K562 (cell line): ENCODE data around the gene NDUFS8. TPM values are rescaled to one million over a fixed set of nuclear protein-coding genes. Genes with fewer than 3 reads are reported as not detected.
A peak's percentile ranks its signal among the peaks of the same experiment; 100 is the strongest.

ENCODE experiments used
- ATAC-seq: fragments of 200-7000 bp; cut with Tn5 transposase; 3 replicates; pipeline ENCODE4 v1.9.1; 2020; ENCODE audit warnings: moderate library complexity
- BruUV-seq: library from RNA; stranded (reverse); fragments of 400-500 nt; replicated peaks from 2 replicates; lab custom pipeline; 2021; lab: Mats Ljungman, UMichigan
- CTCF ChIA-PET: fragments of 300-600 bp; formaldehyde crosslinking; extraction: SDS; loops from one replicate; lab custom pipeline; 2021; ENCODE audit warnings: low intra/inter-chr PET ratio; lab: Yijun Ruan, JAX
- POLR2A ChIA-PET: fragments of 300-600, 350-650 bp; sonication (Branson Sonifier 250); formaldehyde crosslinking; extraction: SDS; loops from one replicate; lab custom pipeline; 2021; ENCODE audit warnings: antibody characterized with exemption, inconsistent platforms; lab: Yijun Ruan, JAX
- DNase-seq, 4 experiments: peaks; one replicate each; pipeline versions ENCODE4 v3.0.0 to v3.0.0-alpha.2; 2011 to 2018; ENCODE audit warnings: low spot score in 3 of 4, mixed read lengths in 3 of 4; ENCODE audit errors: extremely low read depth in 1 of 4
- FAIRE-seq: peaks from 2 replicates; lab custom pipeline; 2011; peaks lifted over from hg19 to GRCh38; lab: Jason Lieb, UNC
- H2AFZ ChIP-seq: 2 replicates; pipeline ENCODE4 v1.6.0; 2011; ENCODE audit warnings: low read depth, low read length, control low read depth, inconsistent platforms
- H3K27ac ChIP-seq: fragments of 200-600 bp; 3 replicates; pipeline ENCODE4 v1.8.0; 2011; ENCODE audit warnings: low read depth, mild to moderate bottlenecking, control low read depth, inconsistent platforms, low read length, moderate library complexity, mixed read lengths; ENCODE audit errors: extremely low read depth
- H3K27me3 ChIP-seq, 2 experiments: fragments of 300-600 bp in 1 of 2; 2 replicates in 1 of 2; 3 replicates in 1 of 2; pipeline versions ENCODE4 v1.6.0 to v1.8.0; 2011; ENCODE audit warnings: inconsistent platforms in 2 of 2, low read length in 2 of 2, mild to moderate bottlenecking in 1 of 2, mixed read lengths in 1 of 2, moderate library complexity in 1 of 2; ENCODE audit not compliant: control insufficient read depth in 2 of 2, insufficient read depth in 2 of 2
- H3K36me3 ChIP-seq: fragments of 300-600 bp; 3 replicates; pipeline ENCODE4 v1.8.0; 2011; ENCODE audit warnings: mild to moderate bottlenecking, low read length, inconsistent platforms; ENCODE audit not compliant: control insufficient read depth, insufficient read depth
- H3K4me1 ChIP-seq, 2 experiments: fragments of 200-600 bp in 1 of 2; replicated peaks in 1 of 2; 2 replicates in 1 of 2; 3 replicates in 1 of 2; pipeline versions ENCODE4 v1.5.1 to v1.8.0; 2011; ENCODE audit warnings: inconsistent platforms in 2 of 2, low read length in 2 of 2, mild to moderate bottlenecking in 1 of 2, mixed read lengths in 1 of 2, moderate library complexity in 1 of 2; ENCODE audit not compliant: control insufficient read depth in 2 of 2, insufficient read depth in 2 of 2
- H3K4me2 ChIP-seq: 2 replicates; pipeline ENCODE4 v1.6.1; 2011; ENCODE audit warnings: low read length, control low read depth, inconsistent platforms, mixed read lengths; ENCODE audit not compliant: insufficient read depth
- H3K4me3 ChIP-seq: fragments of 200-600 bp; sonication (generic), shearing (Covaris generic); 2 replicates; pipeline ENCODE4 v1.5.1; 2016; ENCODE audit warnings: control low read depth, inconsistent platforms
- H3K79me2 ChIP-seq: fragments of 200-600 bp; 3 replicates; pipeline ENCODE4 v1.8.0; 2011; ENCODE audit warnings: low read length, inconsistent platforms; ENCODE audit not compliant: control insufficient read depth, insufficient read depth
- H3K9ac ChIP-seq, 2 experiments: 2 replicates each; pipeline versions ENCODE4 v1.6.0 to v1.6.1; 2011; ENCODE audit warnings: low read depth in 2 of 2, low read length in 2 of 2, control low read depth in 1 of 2, inconsistent platforms in 1 of 2, mild to moderate bottlenecking in 1 of 2, mixed read lengths in 1 of 2; ENCODE audit not compliant: insufficient read depth in 1 of 2
- H3K9me1 ChIP-seq: one replicate; pipeline ENCODE4 v1.6.0; 2011; ENCODE audit warnings: inconsistent platforms, mild to moderate bottlenecking, low read length, moderate library complexity; ENCODE audit not compliant: control insufficient read depth, insufficient read depth
- H3K9me3 ChIP-seq: replicated peaks from 2 replicates; pipeline ENCODE4 v1.5.1; 2011; ENCODE audit warnings: low read depth, low read length, inconsistent platforms; ENCODE audit not compliant: control insufficient read depth, insufficient read depth
- H4K20me1 ChIP-seq: replicated peaks from 2 replicates; pipeline ENCODE4 v1.6.1; 2011; ENCODE audit warnings: low read length, inconsistent platforms, mixed read lengths; ENCODE audit not compliant: control insufficient read depth, insufficient read depth
- FOXK1 ChIP-seq: sonication (generic); formaldehyde crosslinking; IDR thresholded peaks from 2 replicates; pipeline ENCODE4 v1.8.0; 2022; ENCODE audit warnings: missing genetic modification reagents, mild to moderate bottlenecking, borderline replicate concordance
- POLR2A ChIP-seq: fragments of 450-650 bp; conservative IDR thresholded peaks from 2 replicates; pipeline ENCODE4 v1.6.1; 2016
- POLR2G ChIP-seq: fragments of 200-400 bp; formaldehyde crosslinking; IDR thresholded peaks from 2 replicates; pipeline ENCODE4 v1.6.1; 2017; ENCODE audit warnings: low read depth, mild to moderate bottlenecking, antibody characterized with exemption, low read length, moderate library complexity
- SUPT5H ChIP-seq: fragments of 450-650 bp; IDR thresholded peaks from 2 replicates; pipeline ENCODE4 v1.6.1; 2016
- ZFP30 ChIP-seq: fragments of 250-450 bp; sonication (Bioruptor Pico); IDR thresholded peaks from 2 replicates; pipeline ENCODE4 v1.8.0; 2022; ENCODE audit warnings: moderate library complexity, mild to moderate bottlenecking, inconsistent platforms, borderline replicate concordance
- WGBS: fragments of 100-300 bp; shearing (Covaris generic); methylation state at CpG from one replicate; pipeline ENCODE4 v1.1.6; 2016; ENCODE audit warnings: low coverage, mixed read lengths; ENCODE audit not compliant: insufficient coverage; ENCODE audit errors: missing lambda C conversion rate; 5-methylcytosine and 5-hydroxymethylcytosine counted together
- in situ Hi-C: fragments of 300-500 bp; cut with MboI; formaldehyde crosslinking; loops from 4 replicates; pipeline ENCODE4 v1.15.0; 2018; ENCODE audit warnings: inconsistent platforms, mixed read lengths
- intact Hi-C: fragments of 100-400 bp; cut with micrococcal nuclease; formaldehyde crosslinking; loops from 2 replicates; pipeline ENCODE4 v1.14.2; 2022
- polyA plus RNA-seq, 8 experiments: library from polyadenylated mRNA; depleted of rRNA in 4 of 8; stranded (reverse) in 5 of 8; unstranded in 3 of 8; fragments of >200 nt; fragmentation: Nextera tagmentation in 2 of 8; fragmentation: Illumina TruSeq in 1 of 8; extraction: Ambion mirVana in 2 of 8; extraction: Trizol in 1 of 8; gene quantifications; 2 replicates each; pipeline versions ENCODE4 v1.2.1 to v1.2.3, GENCODE V29; 2011 to 2014; ENCODE audit warnings: inconsistent platforms in 1 of 8, missing spikeins in 1 of 8
- total RNA-seq, 7 experiments: library from RNA; depleted of rRNA in 6 of 7; stranded (reverse); fragments of >200 nt in 6 of 7; fragmentation: Illumina TruSeq in 2 of 7; extraction: Trizol in 2 of 7; gene quantifications; 2 replicates each; pipeline versions ENCODE4 v1.2.1 to v1.2.3, GENCODE V29; 2011 to 2021; ENCODE audit warnings: low replicate concordance in 1 of 7

Gene NDUFS8
- total and polyA plus RNA-seq, 9 of the 15 experiments (the other 6 are each of a cell fraction or from before 2014, with no cell fraction given) = 36.5 to 351 (median 101) TPM

DNA sequence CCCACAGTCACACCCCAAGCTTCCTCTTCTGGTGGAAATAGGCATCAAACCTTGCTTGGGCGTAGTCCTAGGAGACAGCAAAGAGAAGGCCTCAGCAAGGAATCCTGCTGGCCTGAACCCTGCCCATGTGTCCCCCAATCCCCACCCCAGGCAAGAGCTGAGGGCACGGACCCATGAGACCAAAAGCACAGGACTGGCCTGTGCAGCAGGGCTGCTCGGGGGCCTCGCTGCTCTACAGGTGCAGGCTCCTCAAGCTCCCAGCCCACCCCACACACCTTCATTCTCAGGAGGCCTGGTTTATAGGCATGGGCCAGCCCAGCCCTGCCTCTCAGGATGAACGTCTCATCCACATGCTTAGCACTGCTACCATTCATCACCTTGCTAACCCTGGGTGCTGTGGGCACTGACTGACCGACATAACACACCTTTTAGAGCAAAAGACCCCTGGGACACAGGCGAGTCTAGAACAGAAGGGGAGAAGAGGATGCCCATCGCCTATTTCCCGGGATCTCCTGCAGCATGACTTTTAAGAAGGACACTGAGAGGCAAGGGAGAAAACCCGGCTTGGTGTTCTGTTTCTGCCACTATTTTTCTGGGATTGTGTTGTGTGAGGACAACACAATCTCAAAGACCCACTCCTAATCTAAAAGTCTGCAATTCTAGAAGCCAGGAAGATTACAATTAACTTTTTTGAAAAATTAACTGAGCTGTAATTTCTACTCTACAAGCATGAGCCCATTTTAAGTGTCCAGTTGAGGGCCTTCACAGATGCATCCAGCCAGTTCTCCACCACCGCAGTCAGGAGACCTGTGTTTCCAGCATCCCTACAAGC lies 23.7 kb downstream of the NDUFS8 start:
- H4K20me1 ChIP-seq = no peaks in the 10 kb centered on the region; the same call in 1 of the 2 replicates
- H3K9me1 ChIP-seq = no peaks in the 10 kb centered on the region
- TF ChIP-seq SUPT5H (peak; percentile 30), POLR2G (peak; percentile 60; the same call in 1 of the 2 replicates), ZFP30 (no peak), POLR2A (0 out of 2 replicates have a peak, but pooled peaks have one; percentile 25), FOXK1 (CRISPR knock-in tag) (no peak)
- no peaks in the 10 kb centered on the region for H3K27me3 ChIP-seq
- peaks cover 0 to 19% of the 10 kb centered on the region in 2 experiments; a peak in 1 of 5 replicates for H3K4me1 ChIP-seq
- CTCF ChIA-PET = no interaction called here
- POLR2A ChIA-PET = interaction anchor here (1.0 to 4.8 kb wide), 4 partner anchors 8 to 13 kb away, joined by 3 to 55 read pairs (median 10); no protein-coding TSS in a partner anchor
- no peak; the same call in 2 of the 3 replicates for ATAC-seq
- no peak overlapping the region for H3K9ac ChIP-seq
- no peak overlapping the region for H2AFZ ChIP-seq
- no peak for FAIRE-seq
- no peak for DNase-seq
- H3K36me3 ChIP-seq = peaks cover 58% of the 10 kb centered on the region; the same call in 2 of the 3 replicates
- WGBS = 83% methylated on average over 11 of the region's 11 CpGs
- no TSS peak for BruUV-seq
- intact Hi-C loops = no loop called here
- H3K4me2 ChIP-seq = no peak overlapping the region
- H3K4me3 ChIP-seq = no peak overlapping the region
- in situ Hi-C loops = no loop called here
- H3K27ac ChIP-seq = no peak overlapping the region
- no peaks in the 10 kb centered on the region for H3K79me2 ChIP-seq
- H3K9me3 ChIP-seq = no peaks in the 10 kb centered on the region
